HFFc6 (cell line): ENCODE results near the gene TFEB. TPM values are rescaled to one million over a fixed set of nuclear protein-coding genes. Genes with fewer than 3 reads are reported as not detected.
A peak's percentile ranks its signal among the peaks of the same experiment; 100 is the strongest.

Source experiments
- DNase-seq: peaks from one replicate; pipeline ENCODE4 v3.0.0-alpha.2; 2018
- H3K27ac Mint-ChIP-seq: 2 replicates; pipeline ENCODE4 v1.8.0; 2020; ENCODE audit warnings: mild to moderate bottlenecking, mixed read lengths
- H3K27me3 Mint-ChIP-seq: 2 replicates; pipeline ENCODE4 v1.8.0; 2021; ENCODE audit warnings: mild to moderate bottlenecking, moderate library complexity, mixed read lengths; ENCODE audit not compliant: insufficient read depth
- H3K36me3 Mint-ChIP-seq: 2 replicates; pipeline ENCODE4 v1.8.0; 2021; ENCODE audit warnings: low read depth, mixed read lengths
- H3K4me1 Mint-ChIP-seq: 2 replicates; pipeline ENCODE4 v1.8.0; 2020; ENCODE audit warnings: low read depth, mixed read lengths
- H3K4me3 Mint-ChIP-seq: 2 replicates; pipeline ENCODE4 v1.8.0; 2020; ENCODE audit warnings: mild to moderate bottlenecking, moderate library complexity, mixed read lengths
- H3K9me3 Mint-ChIP-seq: 2 replicates; pipeline ENCODE4 v1.8.0; 2020; ENCODE audit warnings: mild to moderate bottlenecking, mixed read lengths
- total RNA-seq, 6 experiments: library from RNA; stranded (reverse); fragmentation: NEBNext Ultra II Directional; extraction: Animal tissue kit (Norgen Biotek cat#: 25700); gene quantifications; 2 replicates in 1 of 6; 3 replicates in 5 of 6; pipeline ENCODE4 v1.2.3, GENCODE V29; 2021
- TF ChIP-seq, protein P1 (sequence below): fragments of 200-600 bp; sonication (generic); IDR thresholded peaks from 2 replicates; pipeline ENCODE4 v1.5.0; 2021; ENCODE audit warnings: antibody characterized with exemption, mild to moderate bottlenecking

Gene TFEB
- total RNA-seq, 6 experiments from 2014 or later = 8.7 to 14.2 (median 11.0) TPM

DNA sequence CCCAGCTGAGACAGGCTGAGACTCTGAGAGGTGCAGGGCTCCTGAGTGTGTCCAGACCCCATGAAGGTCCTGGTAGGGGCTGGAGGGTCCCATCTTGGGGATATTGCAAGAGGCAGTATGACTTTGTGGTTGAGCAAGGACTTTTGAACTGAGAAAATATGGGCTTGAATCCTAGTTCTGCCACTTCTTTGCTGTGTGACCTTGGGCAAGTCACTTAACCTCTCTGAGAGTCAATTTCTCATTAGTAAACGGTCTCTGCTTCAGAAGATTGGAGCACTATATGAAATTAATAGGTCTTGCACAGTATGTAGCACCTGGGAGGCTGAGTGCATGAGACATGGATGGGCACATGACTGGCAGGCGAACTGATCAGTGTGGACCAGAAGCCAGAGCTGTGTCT, 42.7 kb downstream of the TFEB start:
- TF ChIP-seq, protein P1, sequence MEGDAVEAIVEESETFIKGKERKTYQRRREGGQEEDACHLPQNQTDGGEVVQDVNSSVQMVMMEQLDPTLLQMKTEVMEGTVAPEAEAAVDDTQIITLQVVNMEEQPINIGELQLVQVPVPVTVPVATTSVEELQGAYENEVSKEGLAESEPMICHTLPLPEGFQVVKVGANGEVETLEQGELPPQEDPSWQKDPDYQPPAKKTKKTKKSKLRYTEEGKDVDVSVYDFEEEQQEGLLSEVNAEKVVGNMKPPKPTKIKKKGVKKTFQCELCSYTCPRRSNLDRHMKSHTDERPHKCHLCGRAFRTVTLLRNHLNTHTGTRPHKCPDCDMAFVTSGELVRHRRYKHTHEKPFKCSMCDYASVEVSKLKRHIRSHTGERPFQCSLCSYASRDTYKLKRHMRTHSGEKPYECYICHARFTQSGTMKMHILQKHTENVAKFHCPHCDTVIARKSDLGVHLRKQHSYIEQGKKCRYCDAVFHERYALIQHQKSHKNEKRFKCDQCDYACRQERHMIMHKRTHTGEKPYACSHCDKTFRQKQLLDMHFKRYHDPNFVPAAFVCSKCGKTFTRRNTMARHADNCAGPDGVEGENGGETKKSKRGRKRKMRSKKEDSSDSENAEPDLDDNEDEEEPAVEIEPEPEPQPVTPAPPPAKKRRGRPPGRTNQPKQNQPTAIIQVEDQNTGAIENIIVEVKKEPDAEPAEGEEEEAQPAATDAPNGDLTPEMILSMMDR = no peak
- Mint-ChIP-seq H3K4me1 (peaks cover 49% of the 10 kb centered on the region), H3K36me3 (no peaks in the 10 kb centered on the region), H3K4me3 (no peak overlapping the region), H3K27ac (no peak overlapping the region), H3K9me3 (no peaks in the 10 kb centered on the region), H3K27me3 (peaks cover 3% of the 10 kb centered on the region)
- DNase-seq = no peak

DNA sequence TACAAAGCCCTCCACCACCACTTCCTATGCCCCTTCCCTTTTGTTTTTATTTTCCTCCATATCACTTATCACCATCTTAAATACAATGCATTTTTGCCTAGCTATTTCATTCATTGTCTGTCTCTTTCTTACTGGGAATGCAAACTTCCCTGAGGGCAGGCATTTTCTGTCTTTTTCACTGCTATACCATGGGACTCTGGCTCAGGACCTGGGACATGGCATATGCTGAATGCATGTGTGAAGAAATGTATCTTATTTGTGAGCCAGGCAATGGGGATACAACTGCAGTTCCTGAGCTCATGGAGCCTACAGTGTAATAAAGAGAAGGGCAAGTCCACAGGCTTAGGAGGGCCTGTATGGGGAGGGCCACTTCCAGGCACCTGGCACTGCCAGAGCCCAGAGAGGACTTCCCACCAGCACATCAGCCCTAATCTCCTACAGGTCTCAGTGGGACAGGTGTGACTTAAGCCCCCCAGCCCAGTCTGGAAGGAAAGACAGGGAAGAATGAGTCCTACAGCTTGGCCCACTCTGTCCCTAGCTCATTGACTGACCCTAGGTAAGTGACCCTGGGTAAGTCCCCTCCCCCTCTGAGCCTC, 43.2 kb downstream of the TFEB start:
- Mint-ChIP-seq H3K4me3 (no peak overlapping the region), H3K27ac (no peak overlapping the region), H3K27me3 (peaks cover 3% of the 10 kb centered on the region), H3K36me3 (no peaks in the 10 kb centered on the region), H3K4me1 (peaks cover 43% of the 10 kb centered on the region), H3K9me3 (no peaks in the 10 kb centered on the region)
- no peak for DNase-seq
- TF ChIP-seq, protein P1 = no peak

DNA sequence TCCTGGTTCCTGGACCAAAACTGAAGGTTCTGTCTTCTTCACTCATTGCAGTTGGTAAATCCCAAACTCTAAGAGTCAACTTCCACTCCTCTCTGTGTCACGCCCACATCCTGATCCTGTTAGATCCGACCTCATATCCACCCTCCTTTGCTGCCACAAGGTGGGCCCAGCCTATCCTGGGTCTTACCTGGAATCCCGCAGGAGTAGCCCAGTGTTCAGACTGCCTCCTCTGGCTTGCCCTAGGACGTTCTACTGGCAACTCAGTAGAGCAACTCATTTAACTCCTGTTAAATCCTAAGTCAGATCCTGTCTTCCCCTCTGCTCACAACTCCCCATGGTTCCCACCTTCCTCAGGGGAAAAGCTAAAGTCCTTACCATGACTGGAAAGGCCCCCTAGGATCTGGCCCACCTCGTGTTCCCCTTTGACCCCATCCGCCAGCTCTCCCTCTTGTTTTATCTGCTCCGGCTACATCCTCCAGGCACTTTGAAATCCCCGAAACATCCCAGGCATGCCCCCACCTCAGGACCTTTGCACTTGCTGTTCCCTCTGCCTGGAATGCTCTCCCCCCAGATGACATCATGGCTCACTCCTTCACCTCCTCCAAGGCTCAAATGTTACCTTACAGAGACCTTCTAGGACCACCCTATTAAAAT, 43.9 kb downstream of the TFEB start:
- Mint-ChIP-seq H3K4me3 (no peak overlapping the region), H3K27me3 (peaks cover 3% of the 10 kb centered on the region), H3K4me1 (peaks cover 38% of the 10 kb centered on the region), H3K27ac (no peak overlapping the region), H3K9me3 (no peaks in the 10 kb centered on the region), H3K36me3 (no peaks in the 10 kb centered on the region)
- DNase-seq = no peak
- TF ChIP-seq, protein P1 = no peak

DNA sequence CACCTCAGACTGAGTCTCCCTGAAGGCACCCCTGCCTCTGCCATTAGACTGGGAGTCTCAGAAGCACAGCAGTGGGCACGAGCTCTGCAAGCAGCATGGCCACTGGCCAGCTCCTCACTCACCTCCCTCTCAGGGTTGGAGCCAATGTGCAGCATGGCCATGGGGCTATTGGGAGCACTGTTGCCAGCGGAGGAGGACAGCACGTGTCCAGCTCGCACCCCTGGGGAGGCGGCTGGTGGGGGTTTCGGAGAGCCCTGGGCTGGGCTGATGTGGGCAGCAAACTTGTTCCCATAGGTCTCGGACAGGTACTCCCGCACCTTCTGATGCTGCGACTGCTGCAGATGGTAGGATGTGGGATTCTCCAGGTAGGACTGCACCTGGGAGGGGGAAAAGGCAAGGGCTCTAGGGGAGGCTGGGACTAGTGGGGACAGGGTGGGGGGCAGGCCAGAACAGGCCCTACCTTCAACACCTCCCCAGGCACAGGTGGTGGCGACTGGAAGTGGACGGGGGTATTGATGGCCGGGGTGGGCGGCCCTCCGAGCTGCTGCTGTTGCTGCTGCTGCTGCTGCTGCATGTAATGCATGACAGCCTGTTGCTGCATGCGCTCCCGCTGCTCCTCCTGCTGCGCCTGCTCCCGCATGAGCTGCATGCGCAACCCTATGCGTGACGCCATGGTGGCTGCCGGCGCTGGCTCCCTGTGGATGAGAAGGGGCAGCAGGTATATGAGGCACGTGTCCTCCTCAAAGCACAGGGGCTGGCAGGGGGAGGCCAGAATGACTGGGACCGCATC, 44.7 kb downstream of the TFEB start:
- Mint-ChIP-seq H3K4me3 (no peak overlapping the region), H3K36me3 (no peaks in the 10 kb centered on the region)
- TF ChIP-seq, protein P1 = no peak

DNA sequence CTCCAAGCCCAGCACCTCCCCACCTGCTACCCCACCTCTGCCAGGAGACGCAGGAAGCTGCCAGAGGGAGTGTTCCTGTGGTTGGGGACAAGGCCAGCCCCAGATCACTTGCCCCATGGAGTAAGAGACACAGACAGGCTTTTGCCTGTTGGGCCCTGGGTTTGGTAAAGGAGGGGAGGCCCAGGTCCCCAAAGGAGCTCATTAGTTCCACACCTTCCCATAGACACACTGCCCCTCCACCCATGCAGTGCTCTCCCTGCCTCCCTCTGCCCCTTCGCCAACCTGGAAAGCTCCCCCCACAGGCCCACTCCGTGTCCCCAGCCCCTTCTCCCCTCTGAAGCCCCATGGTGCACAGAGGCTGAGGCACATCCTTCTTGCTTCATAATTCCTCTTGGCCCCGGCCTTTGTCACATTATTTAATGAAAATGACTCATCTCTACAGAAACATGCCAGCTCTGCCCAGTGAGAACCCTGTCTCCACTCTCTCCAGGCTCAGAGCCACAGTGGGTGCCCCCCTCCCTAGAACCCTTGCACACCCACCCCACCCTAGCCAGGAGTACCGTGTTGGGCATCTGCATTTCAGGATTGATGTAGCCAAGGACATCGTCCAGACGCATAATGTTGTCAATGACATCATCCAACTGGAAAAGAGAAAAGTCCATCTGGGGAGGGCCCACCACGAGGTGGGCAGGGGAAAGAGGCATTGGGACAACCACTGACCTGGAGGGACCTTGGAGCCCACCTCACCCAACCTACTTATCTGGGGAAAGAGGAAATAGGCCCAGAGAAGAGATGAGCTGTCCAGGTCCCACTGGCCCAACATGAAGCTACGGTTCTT, 46.0 kb downstream of the TFEB start:
- Mint-ChIP-seq H3K36me3 (no peaks in the 10 kb centered on the region), H3K4me3 (no peak overlapping the region), H3K4me1 (peaks cover 27% of the 10 kb centered on the region), H3K27me3 (peaks cover 2% of the 10 kb centered on the region; the same call in 1 of the 2 replicates), H3K27ac (peak overlapping the region; percentile 45), H3K9me3 (no peaks in the 10 kb centered on the region)
- TF ChIP-seq, protein P1 = no peak
- peak; percentile 52 for DNase-seq

More for the DNA sequence above, 44.7 kb downstream of the TFEB start:
- Mint-ChIP-seq H3K27ac (no peak overlapping the region), H3K27me3 (peaks cover 3% of the 10 kb centered on the region), H3K9me3 (no peaks in the 10 kb centered on the region), H3K4me1 (peaks cover 38% of the 10 kb centered on the region)
- no peak for DNase-seq
